Natural killer cell (primary cell): ENCODE measurements around the gene EARS2. TPM values are rescaled to one million over a fixed set of nuclear protein-coding genes. Genes with fewer than 3 reads are reported as not detected.

Experiments used
- ATAC-seq, 3 donors: fragments of 150-1000 bp in 2 of 3; fragments of 200-7000 bp in 1 of 3; cut with Tn5 transposase; 1 replicate in 1 of 3; 2 replicates in 2 of 3; pipeline ENCODE4 v1.10.0; 2021; ENCODE audit warnings: mild to moderate bottlenecking in 2 of 3, moderate library complexity in 2 of 3
- DNase-seq, 2 donors: peaks; one replicate each; pipeline versions ENCODE4 v3.0.0 to v3.0.0-alpha.2; 2013 to 2021; ENCODE audit warnings: mixed read lengths in 1 of 2
- H3K27ac ChIP-seq: one replicate; pipeline ENCODE4 v1.5.1; 2013; ENCODE audit warnings: mild to moderate bottlenecking, low read length
- H3K27me3 ChIP-seq: one replicate; pipeline ENCODE4 v1.6.1; 2013; ENCODE audit warnings: low read length; ENCODE audit not compliant: control insufficient read depth, insufficient read depth
- H3K36me3 ChIP-seq: one replicate; pipeline ENCODE4 v1.6.1; 2013; ENCODE audit warnings: low read length; ENCODE audit not compliant: control insufficient read depth, insufficient read depth
- H3K4me1 ChIP-seq: one replicate; pipeline ENCODE4 v1.6.1; 2013; ENCODE audit warnings: low read length; ENCODE audit not compliant: control insufficient read depth, insufficient read depth
- H3K4me3 ChIP-seq: one replicate; pipeline ENCODE4 v1.5.1; 2013; ENCODE audit warnings: low read length
- H3K9me3 ChIP-seq: one replicate; pipeline ENCODE4 v1.6.1; 2013; ENCODE audit warnings: low read length; ENCODE audit not compliant: control insufficient read depth, insufficient read depth
- H3K27ac Mint-ChIP-seq, 2 donors: one replicate each; pipeline ENCODE4 v1.8.0; 2022; ENCODE audit warnings: mild to moderate bottlenecking in 2 of 2, mixed read lengths in 2 of 2, moderate library complexity in 1 of 2
- H3K27me3 Mint-ChIP-seq, 2 donors: one replicate each; pipeline ENCODE4 v1.8.0; 2022; ENCODE audit warnings: low read depth in 2 of 2, mixed read lengths in 2 of 2
- H3K36me3 Mint-ChIP-seq: one replicate; pipeline ENCODE4 v1.8.0; 2022; ENCODE audit warnings: mixed read lengths
- H3K4me1 Mint-ChIP-seq, 2 donors: one replicate each; pipeline ENCODE4 v1.8.0; 2022; ENCODE audit warnings: mixed read lengths in 2 of 2
- H3K4me3 Mint-ChIP-seq: one replicate; pipeline ENCODE4 v1.8.0; 2022; ENCODE audit warnings: mild to moderate bottlenecking, moderate library complexity, mixed read lengths
- H3K9me3 Mint-ChIP-seq, 2 donors: one replicate each; pipeline ENCODE4 v1.8.0; 2022; ENCODE audit warnings: mixed read lengths in 2 of 2
- CTCF ChIP-seq: fragments of 200-600 bp; IDR thresholded peaks from one replicate; pipeline ENCODE4 v1.8.0; 2022; ENCODE audit warnings: antibody characterized with exemption
- WGBS: methylation state at CpG from one replicate; pipeline ENCODE4 v1.1.7; 2013; ENCODE audit warnings: missing lambda C conversion rate; ENCODE audit not compliant: insufficient coverage; 5-methylcytosine and 5-hydroxymethylcytosine counted together
- intact Hi-C: fragments of 100-400 bp; cut with micrococcal nuclease; formaldehyde crosslinking; loops from one replicate; pipeline ENCODE4 v1.14.2; 2022
- total RNA-seq, 4 donors: library from RNA; stranded (reverse); fragments of 120-200 nt in 1 of 4; gene quantifications; one replicate each; pipeline versions ENCODE4 v1.2.3 to v1.2.4, GENCODE V29; 2013 to 2022

EARS2 gene
- total RNA-seq, 3 donors from 2014 or later (not counting 1 experiment from before 2014, with no cell fraction given), result 12.1 to 14.2 (median 12.4) TPM

- H3K36me3 Mint-ChIP-seq, result no peaks in the 10 kb centered on the region
- H3K27ac ChIP-seq, result peak overlapping the region; percentile 66
- H3K9me3 ChIP-seq, result no peaks in the 10 kb centered on the region
- ATAC-seq (no peak), DNase-seq (no peak)
- peak overlapping the region; percentile 87 for H3K4me3 ChIP-seq
- H3K4me3 Mint-ChIP-seq, result peak overlapping the region; percentile 81
- H3K4me1 ChIP-seq, result peaks cover 25% of the 10 kb centered on the region
- H3K27me3 Mint-ChIP-seq, result no peaks in the 10 kb centered on the region
- no peak for TF ChIP-seq CTCF
- 24% methylated on average over 34 of the region's 34 CpGs for WGBS
- intact Hi-C loops, result no loop called here
- no peaks in the 10 kb centered on the region for H3K27me3 ChIP-seq
- H3K9me3 Mint-ChIP-seq, result no peaks in the 10 kb centered on the region
- H3K27ac Mint-ChIP-seq, result peak overlapping the region in 1 of 2 donors; percentile 75
- H3K4me1 Mint-ChIP-seq, result peaks cover 12 to 32% of the 10 kb centered on the region in 2 donors
- peaks cover 24% of the 10 kb centered on the region for H3K36me3 ChIP-seq
Observed at GRCh38 chr16:23595246-23595950, 38.2 kb upstream of the EARS2 start.

GRCh38 chr16:23594186-23594585 is 37.0 kb upstream of the EARS2 start:
- Mint-ChIP-seq H3K4me1 (peaks cover 12 to 36% of the 10 kb centered on the region in 2 donors), H3K9me3 (no peaks in the 10 kb centered on the region), H3K27me3 (no peaks in the 10 kb centered on the region), H3K27ac (no peak overlapping the region), H3K4me3 (no peak overlapping the region), H3K36me3 (no peaks in the 10 kb centered on the region)
- DNase-seq (no peak), ATAC-seq (no peak)
- Histone ChIP-seq H3K27ac (no peak overlapping the region), H3K36me3 (peaks cover 34% of the 10 kb centered on the region), H3K4me1 (peaks cover 25% of the 10 kb centered on the region), H3K27me3 (no peaks in the 10 kb centered on the region), H3K9me3 (no peaks in the 10 kb centered on the region), H3K4me3 (no peak overlapping the region)
- WGBS, result 97% methylated on average over 12 of the region's 12 CpGs
- intact Hi-C loops, result no loop called here
- no peak for TF ChIP-seq CTCF

- no peaks in the 10 kb centered on the region for H3K27me3 ChIP-seq
- intact Hi-C loops, result no loop called here
- no peak overlapping the region for H3K27ac ChIP-seq
- Mint-ChIP-seq H3K4me1 (peaks cover 8 to 30% of the 10 kb centered on the region in 2 donors), H3K27ac (no peak overlapping the region), H3K4me3 (no peak overlapping the region), H3K9me3 (no peaks in the 10 kb centered on the region), H3K27me3 (no peaks in the 10 kb centered on the region), H3K36me3 (no peaks in the 10 kb centered on the region)
- TF ChIP-seq CTCF, result no peak
- peaks cover 12% of the 10 kb centered on the region for H3K4me1 ChIP-seq
- WGBS, result 99% methylated on average over 3 of the region's 3 CpGs
- peaks cover 52% of the 10 kb centered on the region for H3K36me3 ChIP-seq
- H3K4me3 ChIP-seq, result no peak overlapping the region
- H3K9me3 ChIP-seq, result no peaks in the 10 kb centered on the region
- DNase-seq (no peak), ATAC-seq (no peak)
Observed at GRCh38 chr16:23590181-23590580, 33.0 kb upstream of the EARS2 start.

GRCh38 chr16:23587726-23588125 is 30.6 kb upstream of the EARS2 start:
- H3K9me3 Mint-ChIP-seq, result no peaks in the 10 kb centered on the region
- intact Hi-C loops, result no loop called here
- TF ChIP-seq CTCF, result no peak
- Histone ChIP-seq H3K9me3 (no peaks in the 10 kb centered on the region), H3K4me1 (no peaks in the 10 kb centered on the region), H3K36me3 (peaks cover 58% of the 10 kb centered on the region), H3K27me3 (no peaks in the 10 kb centered on the region), H3K4me3 (no peak overlapping the region), H3K27ac (no peak overlapping the region)
- H3K36me3 Mint-ChIP-seq, result no peaks in the 10 kb centered on the region
- H3K4me3 Mint-ChIP-seq, result no peak overlapping the region
- H3K27me3 Mint-ChIP-seq, result no peaks in the 10 kb centered on the region
- no peak overlapping the region for H3K27ac Mint-ChIP-seq
- WGBS, result 97% methylated on average over 5 of the region's 5 CpGs
- ATAC-seq (no peak), DNase-seq (no peak)
- H3K4me1 Mint-ChIP-seq, result peaks cover 8 to 19% of the 10 kb centered on the region in 2 donors
